SK-N-MC (cell line): Measurements from ENCODE around the gene TSHZ1.

Experiments used
- EZH2 ChIP-seq: fragments of 200-600 bp; sonication (generic); IDR thresholded peaks from one replicate; pipeline ENCODE4 v1.6.1; 2017; ENCODE audit warnings: antibody characterized with exemption
- FOXP2 ChIP-seq: optimal IDR thresholded peaks from 2 replicates; pipeline ENCODE3; 2011; ENCODE audit warnings: mild to moderate bottlenecking, moderate library complexity; ENCODE audit not compliant: insufficient read depth; ENCODE audit errors: extremely low read length, control extremely low read depth
- POLR2AphosphoS5 ChIP-seq: IDR thresholded peaks from 2 replicates; pipeline ENCODE4 v1.6.1; 2012; ENCODE audit warnings: mild to moderate bottlenecking, low read depth, low read length, borderline replicate concordance

DNA sequence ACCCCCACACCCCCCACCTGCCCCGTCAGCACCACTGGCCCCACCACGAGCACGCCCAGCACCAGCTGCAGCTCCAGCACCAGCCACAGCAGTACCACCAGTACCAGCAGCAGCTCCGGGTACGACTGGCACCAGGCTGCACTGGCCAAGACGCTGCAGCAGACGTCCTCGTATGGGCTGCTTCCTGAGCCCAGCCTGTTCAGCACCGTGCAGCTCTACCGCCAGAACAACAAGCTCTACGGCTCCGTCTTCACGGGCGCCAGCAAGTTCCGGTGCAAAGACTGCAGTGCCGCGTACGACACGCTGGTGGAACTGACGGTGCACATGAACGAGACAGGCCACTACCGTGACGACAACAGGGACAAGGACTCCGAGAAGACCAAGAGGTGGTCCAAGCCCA lies 75.3 kb downstream of the TSHZ1 start:
- no peak for TF ChIP-seq EZH2
- TF ChIP-seq POLR2AphosphoS5, result no peak
- TF ChIP-seq FOXP2, result no peak
